G401.6 (cell line): Measurements from ENCODE around the gene KLRD1.
"Not testable (repeated sequence)": the region's sequence is repeated elsewhere in the genome, so short reads cannot be mapped to it uniquely, and the experiment has no call there.

Source experiments
- FAIRE-seq: peaks from 2 replicates; lab custom pipeline; 2012; peaks lifted over from hg19 to GRCh38; lab: Jason Lieb, UNC

Gene KLRD1

DNA sequence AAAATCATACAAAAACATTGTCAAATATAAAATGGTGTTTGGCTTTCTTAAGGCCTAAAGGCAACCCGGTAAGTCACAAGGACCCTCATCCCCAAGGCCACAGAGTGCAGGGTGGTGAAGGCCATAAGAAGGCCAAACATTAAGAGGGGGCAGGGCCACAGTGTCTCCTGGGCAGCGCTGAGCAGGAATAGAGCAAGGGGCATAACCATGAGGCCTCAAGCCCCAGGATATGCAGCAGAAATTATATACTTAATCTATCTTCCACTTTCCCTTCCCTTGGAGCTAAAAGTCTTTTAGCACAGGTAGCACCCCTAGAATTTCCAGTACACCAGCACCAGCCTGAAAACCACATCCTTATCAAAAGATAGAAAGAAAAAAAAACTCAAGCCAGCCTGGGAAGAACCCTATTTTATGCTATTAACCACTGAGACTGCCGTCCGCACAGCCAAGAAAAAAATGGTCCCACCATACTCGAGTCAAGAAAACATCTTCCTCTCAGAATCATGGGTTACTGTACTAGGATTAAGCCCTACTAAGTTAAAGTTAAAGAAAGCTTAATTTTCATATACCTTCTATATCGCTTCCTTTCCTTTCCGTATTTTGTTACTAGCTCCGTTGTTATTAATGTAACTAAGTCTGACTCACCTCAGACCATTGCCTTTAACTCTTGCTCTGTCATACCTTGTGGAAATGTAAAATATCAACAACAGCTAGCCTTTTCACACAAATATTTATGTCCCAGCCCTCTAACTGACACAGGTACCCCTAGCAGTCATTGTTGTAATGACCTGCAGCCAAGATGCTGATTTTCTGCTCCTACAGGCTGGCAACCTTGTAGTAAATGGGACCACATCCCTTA is 62.1 kb downstream of the KLRD1 start:
- FAIRE-seq: no peak

DNA sequence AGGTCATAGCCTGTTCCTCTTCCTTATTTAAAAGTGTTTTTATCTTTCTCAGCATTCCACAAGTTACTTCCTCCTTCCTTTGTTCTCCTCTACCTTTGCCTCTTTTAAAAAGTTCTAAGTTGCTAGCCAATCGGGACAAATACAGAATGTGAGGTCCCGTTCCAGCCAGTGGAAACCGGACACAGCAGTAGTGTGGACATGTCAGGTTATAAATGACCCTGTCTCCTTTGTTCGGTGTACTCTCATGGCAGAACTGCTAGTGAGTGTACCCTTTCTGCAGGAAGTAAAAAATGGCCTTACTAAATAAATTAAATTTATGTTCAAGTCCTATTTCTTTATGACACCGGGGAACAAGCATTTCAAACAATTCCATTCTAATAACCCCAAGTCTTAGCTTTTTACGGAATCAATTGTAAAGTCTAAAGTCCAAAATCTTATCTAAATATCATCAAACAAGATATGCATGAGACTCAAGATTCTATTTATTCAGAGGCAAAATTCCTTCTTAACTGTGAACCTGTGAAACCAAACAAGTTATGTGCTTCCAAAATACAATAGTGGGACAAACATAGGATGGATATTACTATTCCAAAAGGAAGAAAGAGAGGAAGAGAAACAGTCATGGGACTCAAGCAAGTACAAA is 64.3 kb downstream of the KLRD1 start:
- FAIRE-seq: not testable (repeated sequence)

DNA sequence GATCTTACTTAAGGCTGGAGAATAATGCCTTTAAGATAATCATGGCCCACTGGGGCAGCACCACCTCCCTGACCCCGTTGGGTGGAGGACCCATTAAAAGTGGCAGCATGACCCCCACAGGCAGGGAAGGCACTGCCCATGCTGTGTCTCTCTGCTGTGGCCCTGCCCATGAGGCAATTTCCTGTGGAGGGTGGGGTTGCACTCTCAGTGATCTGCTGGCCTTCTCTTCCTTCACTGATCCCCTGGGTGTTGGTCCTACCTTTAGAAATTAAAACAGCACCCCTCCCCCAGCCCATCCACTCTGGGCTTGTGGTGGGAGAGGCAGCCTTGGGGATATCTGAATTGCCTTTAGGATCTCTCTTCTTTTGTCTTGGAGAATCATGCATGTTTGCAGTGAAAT is 64.9 kb downstream of the KLRD1 start:
- FAIRE-seq: no peak

DNA sequence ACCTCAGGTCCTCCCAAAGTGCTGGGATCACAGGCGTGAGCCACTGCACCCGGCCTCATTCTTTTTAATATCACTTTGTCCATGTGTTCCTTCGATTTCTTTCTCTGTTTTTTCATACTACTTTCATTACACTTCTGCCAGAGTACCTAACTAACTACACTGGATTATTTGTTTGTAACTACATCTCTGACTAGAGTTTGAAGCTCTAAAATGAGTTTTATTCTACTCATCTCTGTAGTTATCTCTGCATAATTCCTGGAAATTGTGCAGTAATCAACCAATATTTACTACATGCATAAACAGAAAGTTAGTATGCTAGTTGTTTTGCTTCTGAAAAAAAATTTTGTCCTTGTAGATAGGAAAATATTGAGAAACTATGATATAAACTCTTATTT is 67.0 kb downstream of the KLRD1 start:
- FAIRE-seq: no peak

DNA sequence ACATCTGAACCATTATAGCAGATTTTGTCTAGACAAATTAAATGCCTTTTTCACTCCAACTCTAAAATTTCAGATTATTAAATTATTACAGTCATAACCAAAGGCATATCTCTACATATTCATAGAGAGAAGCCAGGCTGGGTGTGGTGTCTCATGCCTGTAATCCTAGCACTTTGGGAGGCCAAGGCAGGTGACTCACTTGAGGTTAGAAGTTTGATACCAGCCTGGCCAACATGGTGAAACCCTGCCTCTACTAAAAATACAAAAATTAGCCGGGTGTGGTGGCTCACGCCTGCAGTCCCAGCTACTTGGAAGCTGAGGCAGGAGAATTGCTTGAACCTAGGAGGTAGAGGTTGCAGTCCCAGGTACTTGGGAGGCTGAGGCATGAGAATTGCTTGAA is 71.1 kb downstream of the KLRD1 start:
- not testable (repeated sequence) for FAIRE-seq
